ENCODE results near the gene TH.
A peak's percentile ranks its signal among the peaks of the same experiment; 100 is the strongest.

The TH gene

GRCh38 chr11:2143477-2143798 lies 28.2 kb downstream of the TH start:
- H3K4me3 Mint-ChIP-seq, result peak overlapping the region; percentile 58
- H3K27me3 Mint-ChIP-seq, result peaks cover 78% of the 10 kb centered on the region
- no peak overlapping the region for H3K27ac Mint-ChIP-seq

GRCh38 chr11:2142762-2143202 lies 28.8 kb downstream of the TH start:
- Mint-ChIP-seq H3K27me3 (peaks cover 73% of the 10 kb centered on the region), H3K4me3 (peak overlapping the region; percentile 56), H3K9me3 (no peaks in the 10 kb centered on the region), H3K4me1 (ENCODE audit: low read depth) (peaks cover 40% of the 10 kb centered on the region), H3K27ac (peak overlapping the region; percentile 81), H3K36me3 (ENCODE audit: low read depth) (no peaks in the 10 kb centered on the region)
- DNase-seq, result peak; percentile 67

More at GRCh38 chr11:2143477-2143798, 28.2 kb downstream of the TH start:
- Mint-ChIP-seq H3K9me3 (no peaks in the 10 kb centered on the region), H3K36me3 (ENCODE audit: low read depth) (no peaks in the 10 kb centered on the region), H3K4me1 (ENCODE audit: low read depth) (peaks cover 38% of the 10 kb centered on the region)
- no peak for DNase-seq

GRCh38 chr11:2142300-2142759 lies 29.3 kb downstream of the TH start:
- peaks cover 75% of the 10 kb centered on the region for H3K27me3 Mint-ChIP-seq
- H3K27ac Mint-ChIP-seq, result no peak overlapping the region
- peaks cover 44% of the 10 kb centered on the region for H3K4me1 Mint-ChIP-seq (ENCODE audit: low read depth)
- DNase-seq, result no peak
- H3K9me3 Mint-ChIP-seq, result no peaks in the 10 kb centered on the region
- no peaks in the 10 kb centered on the region for H3K36me3 Mint-ChIP-seq (ENCODE audit: low read depth)
- no peak overlapping the region for H3K4me3 Mint-ChIP-seq

GRCh38 chr11:2140411-2141400 lies 30.9 kb downstream of the TH start:
- Mint-ChIP-seq H3K9me3 (no peaks in the 10 kb centered on the region), H3K27ac (no peak overlapping the region), H3K4me1 (ENCODE audit: low read depth) (peaks cover 44% of the 10 kb centered on the region), H3K27me3 (peaks cover 75% of the 10 kb centered on the region), H3K4me3 (no peak overlapping the region), H3K36me3 (ENCODE audit: low read depth) (no peaks in the 10 kb centered on the region)
- no peak for DNase-seq

- H3K27me3 Mint-ChIP-seq, result peaks cover 75% of the 10 kb centered on the region
- H3K4me3 Mint-ChIP-seq, result no peak overlapping the region
- H3K4me1 Mint-ChIP-seq (ENCODE audit: low read depth), result peaks cover 40% of the 10 kb centered on the region
- no peak for DNase-seq
- H3K36me3 Mint-ChIP-seq (ENCODE audit: low read depth), result no peaks in the 10 kb centered on the region
- H3K9me3 Mint-ChIP-seq, result no peaks in the 10 kb centered on the region
- no peak overlapping the region for H3K27ac Mint-ChIP-seq
Measured at GRCh38 chr11:2139621-2140337, 31.8 kb downstream of the TH start.

GRCh38 chr11:2139123-2139521 lies 32.5 kb downstream of the TH start, which contains the start of gene IGF2:
TSS of gene IGF2 (minus strand) at chr11:2139389. CDS start at chr11:2135523, 3,866 bp downstream.
- DNase-seq, result no peak
- Mint-ChIP-seq H3K9me3 (no peaks in the 10 kb centered on the region), H3K27ac (peak within 1 kb of the TSS; percentile 11), H3K27me3 (peaks cover 73% of the 10 kb centered on the region), H3K4me3 (peak within 1 kb of the TSS; percentile 56), H3K36me3 (ENCODE audit: low read depth) (no peaks in the 10 kb centered on the region), H3K4me1 (ENCODE audit: low read depth) (peaks cover 34% of the 10 kb centered on the region)

- Mint-ChIP-seq H3K9me3 (no peaks in the 10 kb centered on the region), H3K4me1 (ENCODE audit: low read depth) (peaks cover 33% of the 10 kb centered on the region), H3K4me3 (peak overlapping the region; percentile 56), H3K27ac (peak overlapping the region; percentile 11), H3K27me3 (peaks cover 75% of the 10 kb centered on the region), H3K36me3 (ENCODE audit: low read depth) (no peaks in the 10 kb centered on the region)
- no peak for DNase-seq
Measured at GRCh38 chr11:2138431-2139122, 33.0 kb downstream of the TH start.

- H3K4me3 Mint-ChIP-seq, result no peak overlapping the region
- peaks cover 77% of the 10 kb centered on the region for H3K27me3 Mint-ChIP-seq
Measured at GRCh38 chr11:2138068-2138430, 33.6 kb downstream of the TH start.

GRCh38 chr11:2137202-2138067 lies 34.2 kb downstream of the TH start:
- peak overlapping the region; percentile 15 for H3K4me3 Mint-ChIP-seq
- H3K9me3 Mint-ChIP-seq, result no peaks in the 10 kb centered on the region
- peak; percentile 41 for DNase-seq
- no peaks in the 10 kb centered on the region for H3K36me3 Mint-ChIP-seq (ENCODE audit: low read depth)
- peaks cover 77% of the 10 kb centered on the region for H3K27me3 Mint-ChIP-seq
- peaks cover 21% of the 10 kb centered on the region for H3K4me1 Mint-ChIP-seq (ENCODE audit: low read depth)
- H3K27ac Mint-ChIP-seq, result no peak overlapping the region

More at GRCh38 chr11:2138068-2138430, 33.6 kb downstream of the TH start:
- DNase-seq, result no peak
- peaks cover 27% of the 10 kb centered on the region for H3K4me1 Mint-ChIP-seq (ENCODE audit: low read depth)
- no peak overlapping the region for H3K27ac Mint-ChIP-seq
- H3K36me3 Mint-ChIP-seq (ENCODE audit: low read depth), result no peaks in the 10 kb centered on the region
- H3K9me3 Mint-ChIP-seq, result no peaks in the 10 kb centered on the region

GRCh38 chr11:2136952-2137201 lies 34.7 kb downstream of the TH start:
- Mint-ChIP-seq H3K27me3 (peaks cover 75% of the 10 kb centered on the region), H3K4me1 (ENCODE audit: low read depth) (peaks cover 16% of the 10 kb centered on the region), H3K9me3 (no peaks in the 10 kb centered on the region), H3K27ac (no peak overlapping the region), H3K36me3 (ENCODE audit: low read depth) (no peaks in the 10 kb centered on the region), H3K4me3 (no peak overlapping the region)
- DNase-seq, result no peak

GRCh38 chr11:2136209-2136951 lies 35.2 kb downstream of the TH start:
- Mint-ChIP-seq H3K9me3 (no peaks in the 10 kb centered on the region), H3K36me3 (ENCODE audit: low read depth) (no peaks in the 10 kb centered on the region), H3K27ac (no peak overlapping the region), H3K27me3 (peaks cover 75% of the 10 kb centered on the region), H3K4me3 (no peak overlapping the region), H3K4me1 (ENCODE audit: low read depth) (peaks cover 13% of the 10 kb centered on the region)
- peak; percentile 32 for DNase-seq

- H3K4me1 Mint-ChIP-seq (ENCODE audit: low read depth), result peaks cover 8% of the 10 kb centered on the region
- H3K9me3 Mint-ChIP-seq, result no peaks in the 10 kb centered on the region
- H3K4me3 Mint-ChIP-seq, result no peak overlapping the region
- no peaks in the 10 kb centered on the region for H3K36me3 Mint-ChIP-seq (ENCODE audit: low read depth)
- peak; percentile 28 for DNase-seq
- H3K27me3 Mint-ChIP-seq, result peaks cover 75% of the 10 kb centered on the region
- no peak overlapping the region for H3K27ac Mint-ChIP-seq
Measured at GRCh38 chr11:2135648-2136201, 35.9 kb downstream of the TH start.

GRCh38 chr11:2135018-2135569 lies 36.5 kb downstream of the TH start:
- H3K4me3 Mint-ChIP-seq, result no peak overlapping the region
- no peaks in the 10 kb centered on the region for H3K9me3 Mint-ChIP-seq
- peak; percentile 29 for DNase-seq
- H3K36me3 Mint-ChIP-seq (ENCODE audit: low read depth), result no peaks in the 10 kb centered on the region
- H3K4me1 Mint-ChIP-seq (ENCODE audit: low read depth), result peaks cover 8% of the 10 kb centered on the region
- no peak overlapping the region for H3K27ac Mint-ChIP-seq
- H3K27me3 Mint-ChIP-seq, result peaks cover 72% of the 10 kb centered on the region
